OCI-LY7 (cell line): ENCODE results near the gene SERPINB10.

ENCODE experiments used
- CTCF ChIP-seq: fragments of 200-600 bp; sonication (generic); conservative IDR thresholded peaks from 2 replicates; pipeline ENCODE4 v1.5.1; 2014; ENCODE audit warnings: mild to moderate bottlenecking, antibody characterized with exemption, low read length, moderate library complexity, mixed read lengths
- EZH2phosphoT487 ChIP-seq: fragments of 200-600 bp; sonication (generic); IDR thresholded peaks from 2 replicates; pipeline ENCODE4 v1.6.1; 2018; ENCODE audit warnings: low read depth, borderline replicate concordance, mild to moderate bottlenecking, mixed run types, antibody characterized with exemption, low read length, moderate library complexity, mixed read lengths

- TF ChIP-seq CTCF (no peak), EZH2phosphoT487 (no peak)
These were observed 74.0 kb downstream of the SERPINB10 start for GRCh38 chr18:63981719-63982118.
